Large intestine (tissue), 3 donors: ENCODE measurements around the gene TRAF6. TPM values are rescaled to one million over a fixed set of nuclear protein-coding genes. Genes with fewer than 3 reads are reported as not detected.
A peak's percentile ranks its signal among the peaks of the same experiment; 100 is the strongest.
"Not testable (repeated sequence)": the region's sequence is repeated elsewhere in the genome, so short reads cannot be mapped to it uniquely, and the experiment has no call there.

Experiments
- DNase-seq, 2 donors: peaks; one replicate each; pipeline versions ENCODE4 v3.0.0 to v3.0.0-alpha.2; 2013
- H3K27ac ChIP-seq: one replicate; pipeline ENCODE4 v1.5.1; 2013; ENCODE audit warnings: low read length
- H3K27me3 ChIP-seq: 2 replicates; pipeline ENCODE4 v1.6.1; 2013; ENCODE audit warnings: low read length; ENCODE audit not compliant: control insufficient read depth, insufficient read depth
- H3K36me3 ChIP-seq: 2 replicates; pipeline ENCODE4 v1.6.1; 2013; ENCODE audit warnings: low read length; ENCODE audit not compliant: control insufficient read depth, insufficient read depth
- H3K4me1 ChIP-seq: one replicate; pipeline ENCODE4 v1.6.1; 2013; ENCODE audit warnings: low read length; ENCODE audit not compliant: control insufficient read depth, insufficient read depth
- H3K4me3 ChIP-seq: one replicate; pipeline ENCODE4 v1.5.1; 2013; ENCODE audit warnings: low read length
- H3K9me3 ChIP-seq: one replicate; pipeline ENCODE4 v1.6.1; 2013; ENCODE audit warnings: mild to moderate bottlenecking, low read depth, low read length, moderate library complexity; ENCODE audit not compliant: control insufficient read depth
- WGBS: methylation state at CpG from one replicate; pipeline ENCODE4 v1.1.5; 2013; ENCODE audit warnings: low lambda C conversion rate; ENCODE audit not compliant: insufficient coverage; 5-methylcytosine and 5-hydroxymethylcytosine counted together
- polyA plus RNA-seq: library from polyadenylated mRNA; unstranded; fragments of 120-200 nt; gene quantifications from one replicate; pipeline ENCODE4 v1.2.1, GENCODE V29; 2013

TRAF6 gene
- polyA plus RNA-seq, 1 donor: 21.2 TPM

DNA sequence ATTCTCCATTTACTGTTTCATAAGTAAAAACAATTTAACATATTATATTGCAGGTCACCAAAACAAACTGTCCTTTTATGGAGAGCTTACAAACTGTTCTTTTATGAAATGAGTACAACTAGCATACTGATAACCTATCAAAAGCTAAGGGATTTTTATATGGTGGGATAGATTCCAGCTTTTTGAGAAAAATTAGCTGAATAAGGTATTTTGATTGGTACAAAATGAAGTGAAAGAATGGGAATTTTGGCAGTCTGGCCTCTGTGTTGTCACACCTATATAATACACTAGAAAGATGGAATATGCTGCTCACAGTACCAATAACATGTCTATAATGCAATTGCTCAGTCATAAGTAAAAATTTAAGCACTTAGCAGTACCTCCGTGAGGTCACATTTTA, 11.4 kb downstream of the TRAF6 start:
- H3K27me3 ChIP-seq: no peaks in the 10 kb centered on the region
- no peaks in the 10 kb centered on the region for H3K9me3 ChIP-seq
- WGBS: no CpG with 5 or more reads among the region's 1 CpG
- no peak overlapping the region for H3K4me3 ChIP-seq
- peaks cover 44% of the 10 kb centered on the region for H3K36me3 ChIP-seq
- peaks cover 33% of the 10 kb centered on the region for H3K4me1 ChIP-seq
- H3K27ac ChIP-seq: no peak overlapping the region
- no peak for DNase-seq

DNA sequence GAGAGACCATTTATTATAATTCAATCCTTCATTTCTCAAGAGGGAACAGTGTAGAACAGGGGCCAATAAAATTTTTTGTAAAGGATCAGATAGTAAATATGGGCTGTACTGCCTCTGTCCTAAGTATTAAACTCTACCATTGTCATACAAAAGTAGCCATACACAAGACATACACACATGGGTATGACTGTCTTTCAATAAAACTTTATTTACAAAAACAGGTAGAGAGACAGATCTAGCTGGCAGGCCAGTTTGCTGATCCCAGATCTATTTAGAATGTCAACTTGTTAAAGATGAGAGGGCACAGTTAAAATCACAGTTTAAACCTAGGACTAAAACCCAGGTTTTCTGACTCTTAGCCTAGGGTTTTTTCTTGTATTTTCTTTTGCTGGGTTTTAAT, 16.7 kb downstream of the TRAF6 start:
- H3K27ac ChIP-seq: no peak overlapping the region
- no peak overlapping the region for H3K4me3 ChIP-seq
- no peaks in the 10 kb centered on the region for H3K27me3 ChIP-seq
- H3K9me3 ChIP-seq: no peaks in the 10 kb centered on the region
- peaks cover 67% of the 10 kb centered on the region for H3K36me3 ChIP-seq
- DNase-seq: no peak
- no peaks in the 10 kb centered on the region for H3K4me1 ChIP-seq

DNA sequence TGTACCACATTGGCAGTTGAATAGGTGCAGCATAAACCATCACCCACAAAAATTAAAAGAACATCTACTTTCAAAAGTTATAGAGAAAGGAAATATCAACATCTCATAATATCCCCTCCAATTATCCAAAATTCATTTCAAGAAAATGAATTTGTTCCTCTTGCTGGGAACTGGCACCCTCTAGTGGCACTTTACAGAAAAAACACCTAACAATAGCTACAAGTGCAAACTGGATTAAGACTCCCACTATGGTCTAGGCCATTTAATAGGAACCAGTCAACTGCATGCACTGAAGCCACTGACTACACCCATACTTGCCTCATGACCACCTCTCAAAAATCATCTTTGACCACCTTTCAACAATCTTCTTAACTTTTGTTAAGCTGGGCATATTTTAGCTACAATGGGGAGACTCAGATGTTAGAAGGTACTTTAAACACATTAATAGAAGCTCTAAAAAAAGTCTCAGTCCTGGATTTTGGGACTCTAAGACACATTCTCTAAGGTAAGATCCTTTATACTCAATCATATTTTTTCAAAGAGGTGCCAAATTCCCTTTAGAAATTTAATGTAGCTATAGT, 17.3 kb downstream of the TRAF6 start:
- DNase-seq: peak in 1 of 2 donors; percentile 49
- peaks cover 67% of the 10 kb centered on the region for H3K36me3 ChIP-seq

DNA sequence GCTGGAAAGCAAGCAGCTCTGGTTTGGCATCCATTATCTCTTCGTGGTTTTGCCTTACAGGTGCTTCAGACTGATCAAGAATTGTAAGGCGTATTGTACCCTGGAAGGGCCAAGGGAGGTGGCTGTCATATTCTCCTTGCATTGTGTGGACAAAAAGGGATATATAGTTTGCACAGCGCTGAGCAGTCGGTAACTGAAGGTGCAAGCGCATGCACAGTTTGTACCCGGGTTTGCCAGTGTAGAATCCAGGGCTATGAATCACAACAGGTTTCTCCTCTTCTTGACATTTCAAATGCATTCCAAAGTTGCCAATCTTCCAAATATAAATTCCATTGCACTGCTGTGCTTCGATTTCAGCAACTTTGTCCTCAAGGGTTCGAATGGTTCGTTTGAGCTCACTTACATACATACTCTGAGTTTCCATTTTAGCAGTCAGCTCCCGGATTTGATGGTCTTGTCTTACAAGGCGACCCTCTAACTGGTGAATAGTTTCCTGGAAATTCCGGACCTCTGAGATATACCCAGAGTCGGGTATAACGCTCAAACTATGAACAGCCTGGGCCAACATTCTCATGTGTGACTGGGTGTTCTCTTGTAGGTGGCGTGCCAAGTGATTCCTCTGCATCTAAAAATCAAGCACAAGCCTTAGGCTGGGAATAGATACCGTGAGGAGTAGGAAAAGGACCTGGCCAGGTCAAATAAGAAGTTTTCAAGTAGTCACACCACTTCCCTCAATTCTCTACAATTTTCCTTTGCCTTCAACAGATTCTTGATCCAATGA, 19.9 kb downstream of the TRAF6 start:
- H3K27me3 ChIP-seq: no peaks in the 10 kb centered on the region
- no peak overlapping the region for H3K4me3 ChIP-seq
- 80% methylated on average over 1 of the region's 16 CpGs for WGBS
- no peaks in the 10 kb centered on the region for H3K9me3 ChIP-seq
- peaks cover 71% of the 10 kb centered on the region for H3K36me3 ChIP-seq
- no peaks in the 10 kb centered on the region for H3K4me1 ChIP-seq
- no peak overlapping the region for H3K27ac ChIP-seq
- DNase-seq: no peak

More for the DNA sequence above, 17.3 kb downstream of the TRAF6 start:
- Histone ChIP-seq H3K4me1 (no peaks in the 10 kb centered on the region), H3K4me3 (no peak overlapping the region), H3K27ac (no peak overlapping the region), H3K9me3 (no peaks in the 10 kb centered on the region), H3K27me3 (no peaks in the 10 kb centered on the region)

GRCh38 chr11:36488096-36488495, 22.0 kb downstream of the TRAF6 start:
- no peak overlapping the region for H3K27ac ChIP-seq
- H3K27me3 ChIP-seq: no peaks in the 10 kb centered on the region
- H3K36me3 ChIP-seq: peaks cover 67% of the 10 kb centered on the region
- H3K4me3 ChIP-seq: no peak overlapping the region
- H3K4me1 ChIP-seq: no peaks in the 10 kb centered on the region
- H3K9me3 ChIP-seq: no peaks in the 10 kb centered on the region
- WGBS: no CpG with 5 or more reads among the region's 5 CpGs
- DNase-seq: no peak

GRCh38 chr11:36487619-36488018, 22.5 kb downstream of the TRAF6 start:
- H3K4me1 ChIP-seq: no peaks in the 10 kb centered on the region
- no peak overlapping the region for H3K4me3 ChIP-seq
- H3K9me3 ChIP-seq: no peaks in the 10 kb centered on the region
- 89% methylated on average over 2 of the region's 4 CpGs for WGBS
- peaks cover 67% of the 10 kb centered on the region for H3K36me3 ChIP-seq
- no peak overlapping the region for H3K27ac ChIP-seq
- H3K27me3 ChIP-seq: no peaks in the 10 kb centered on the region
- DNase-seq: no peak

DNA sequence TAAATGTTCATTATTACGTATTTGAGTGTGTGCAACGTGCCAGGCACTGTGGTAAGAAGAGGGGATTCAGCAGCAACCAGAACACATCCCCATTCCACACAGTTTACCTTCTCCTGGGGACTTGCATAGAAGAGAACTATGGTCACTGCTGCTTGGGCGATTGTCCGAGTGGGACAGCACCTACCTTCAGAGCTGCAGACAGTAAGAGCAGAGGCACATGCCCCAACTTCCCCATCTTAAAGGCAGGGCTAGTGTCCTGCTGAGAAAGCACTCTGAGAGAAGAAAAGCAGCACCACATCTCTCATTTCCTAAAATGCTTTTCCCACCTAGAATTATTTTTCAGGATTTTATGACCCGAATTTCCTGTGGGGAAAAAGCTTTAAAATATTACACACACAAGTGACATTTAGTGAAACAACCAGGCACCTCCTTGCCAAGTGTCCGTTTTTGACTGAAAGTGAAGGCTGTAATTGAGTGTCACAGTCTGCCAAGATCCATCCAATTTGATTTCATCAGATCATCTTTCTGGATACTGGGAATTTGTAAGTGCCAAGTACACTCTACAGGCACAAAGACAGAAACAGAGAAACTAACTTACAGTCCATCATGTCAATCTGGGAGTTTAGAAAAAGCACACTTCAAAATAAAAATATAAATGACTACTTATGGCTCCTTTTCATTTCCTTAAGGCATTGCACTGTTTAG, 24.6 kb downstream of the TRAF6 start:
- Histone ChIP-seq H3K4me1 (no peaks in the 10 kb centered on the region), H3K4me3 (no peak overlapping the region), H3K9me3 (no peaks in the 10 kb centered on the region), H3K27me3 (no peaks in the 10 kb centered on the region), H3K27ac (no peak overlapping the region), H3K36me3 (peaks cover 51% of the 10 kb centered on the region)
- no CpG with 5 or more reads among the region's 6 CpGs for WGBS
- DNase-seq: no peak

DNA sequence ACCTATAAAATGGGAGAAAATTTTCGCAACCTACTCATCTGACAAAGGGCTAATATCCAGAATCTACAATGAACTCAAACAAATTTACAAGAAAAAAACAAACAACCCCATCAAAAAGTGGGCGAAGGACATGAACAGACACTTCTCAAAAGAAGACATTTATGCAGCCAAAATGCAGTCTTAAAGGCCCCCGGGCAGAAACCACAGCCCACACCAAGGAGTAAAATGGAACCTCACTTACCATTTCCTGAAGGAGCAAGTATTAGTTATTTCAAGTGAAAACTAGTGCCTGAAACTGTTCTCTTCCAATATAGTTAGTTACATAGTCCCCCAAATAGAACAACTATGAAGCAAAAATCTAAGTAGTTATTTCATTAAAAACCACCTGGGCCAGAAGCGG, 27.0 kb downstream of the TRAF6 start:
- WGBS: 80% methylated on average over 1 of the region's 4 CpGs
- not testable (repeated sequence) for H3K4me1 ChIP-seq, H3K4me3 ChIP-seq, H3K27me3 ChIP-seq, DNase-seq, H3K9me3 ChIP-seq, H3K27ac ChIP-seq
- H3K36me3 ChIP-seq: peaks cover 33% of the 10 kb centered on the region

DNA sequence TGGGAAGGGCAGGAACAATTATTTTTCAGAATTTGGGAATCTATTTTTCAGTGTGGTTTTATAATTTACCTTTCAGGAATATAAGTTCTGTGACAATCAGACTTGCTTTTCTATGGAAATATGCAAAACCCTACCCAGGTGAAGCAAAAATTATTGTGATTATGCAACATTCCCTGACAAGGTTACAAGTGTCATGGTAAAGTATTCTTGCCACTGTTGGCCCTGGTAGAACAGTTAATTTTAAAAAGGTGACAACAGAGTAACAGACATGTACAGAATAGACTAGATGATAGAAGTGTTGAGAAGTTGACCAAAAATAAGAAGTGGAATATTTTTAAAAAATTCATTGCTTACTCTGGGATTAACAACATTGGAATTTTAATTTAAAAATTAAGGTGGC, 29.2 kb downstream of the TRAF6 start:
- no peak for DNase-seq
- no peaks in the 10 kb centered on the region for H3K9me3 ChIP-seq
- H3K36me3 ChIP-seq: peaks cover 19% of the 10 kb centered on the region
- H3K4me1 ChIP-seq: peaks cover 6% of the 10 kb centered on the region
- no peak overlapping the region for H3K27ac ChIP-seq
- H3K4me3 ChIP-seq: no peak overlapping the region
- no peaks in the 10 kb centered on the region for H3K27me3 ChIP-seq

DNA sequence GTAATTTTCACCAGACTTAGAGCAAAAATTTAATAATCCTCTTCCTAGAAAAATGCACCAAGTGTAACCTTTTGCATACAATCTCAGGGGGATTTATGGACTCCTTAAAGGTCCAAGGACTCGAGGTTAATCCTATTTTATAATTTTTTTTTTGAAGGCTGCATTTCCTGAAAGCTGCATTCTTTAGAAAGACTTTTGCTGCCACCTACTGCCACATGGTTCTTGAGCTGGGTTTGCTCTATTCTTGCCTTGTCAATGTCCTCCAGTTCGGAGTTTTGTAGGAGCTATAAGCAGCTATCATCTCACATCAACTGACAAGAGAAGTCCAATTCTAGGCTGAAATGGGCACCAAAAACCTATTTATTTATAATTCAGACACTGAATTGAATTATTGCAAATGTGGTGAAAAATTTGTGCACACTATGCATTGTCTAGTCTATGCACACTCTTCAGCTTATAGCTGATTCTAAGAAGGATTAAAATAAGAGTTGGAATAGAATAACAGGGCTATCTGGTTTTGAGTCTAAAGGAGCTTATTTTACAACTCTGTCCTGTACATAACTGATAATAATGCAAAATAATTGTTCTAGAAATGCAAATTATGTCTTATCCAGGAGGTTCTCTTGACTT, 31.3 kb downstream of the TRAF6 start:
- Histone ChIP-seq H3K27me3 (no peaks in the 10 kb centered on the region), H3K4me3 (no peak overlapping the region), H3K4me1 (peaks cover 6% of the 10 kb centered on the region), H3K9me3 (no peaks in the 10 kb centered on the region), H3K27ac (no peak overlapping the region), H3K36me3 (peaks cover 3% of the 10 kb centered on the region)
- 0% methylated on average over 1 of the region's 2 CpGs for WGBS
- peak; percentile 49 to 50 for DNase-seq
